Transverse colon (tissue), 4 donors: ENCODE data around the gene TTC23. TPM values are rescaled to one million over a fixed set of nuclear protein-coding genes. Genes with fewer than 3 reads are reported as not detected.

Experiments
- DNase-seq: peaks from one replicate; pipeline ENCODE4 v3.0.0-alpha.2; 2019
- H3K27ac ChIP-seq, 4 donors: fragments of 200-600 bp; sonication (generic); 2 replicates each; pipeline ENCODE4 v1.5.1; 2016 to 2018; ENCODE audit warnings: inconsistent platforms in 4 of 4
- H3K27me3 ChIP-seq: fragments of 200-600 bp; sonication (generic); 2 replicates; pipeline ENCODE4 v1.5.1; 2017; ENCODE audit warnings: inconsistent platforms
- H3K36me3 ChIP-seq, 4 donors: fragments of 200-600 bp; sonication (generic); 2 replicates each; pipeline ENCODE4 v1.5.1; 2017 to 2019; ENCODE audit warnings: inconsistent platforms in 4 of 4
- H3K4me1 ChIP-seq, 4 donors: fragments of 200-600 bp; sonication (generic); 2 replicates each; pipeline ENCODE4 v1.5.1; 2017 to 2020; ENCODE audit warnings: inconsistent platforms in 4 of 4
- H3K4me3 ChIP-seq, 4 donors: fragments of 200-600 bp; sonication (generic); 1 replicate in 1 of 4; 2 replicates in 3 of 4; pipeline versions ENCODE4 v1.5.1 to v1.6.1; 2017 to 2019; ENCODE audit warnings: inconsistent platforms in 4 of 4
- H3K9me3 ChIP-seq, 2 donors: fragments of 200-600 bp; sonication (generic); 2 replicates each; pipeline ENCODE4 v1.5.1; 2017 to 2019; ENCODE audit warnings: inconsistent platforms in 2 of 2
- CTCF ChIP-seq, 5 experiments: fragments of 200-600 bp in 3 of 5; fragments of 450-650 bp in 2 of 5; sonication (generic) in 3 of 5; IDR thresholded peaks; 1 replicate in 2 of 5; 2 replicates in 3 of 5; pipeline ENCODE4 v1.5.1; 2016 to 2017; ENCODE audit warnings: antibody characterized with exemption in 5 of 5, inconsistent platforms in 3 of 5, mild to moderate bottlenecking in 2 of 5, moderate library complexity in 1 of 5
- EP300 ChIP-seq: sonication (generic); formaldehyde crosslinking; IDR thresholded peaks from one replicate; pipeline ENCODE4 v1.6.1; 2017; ENCODE audit warnings: antibody characterized with exemption, low read depth
- POLR2A ChIP-seq: fragments of 450-650 bp; IDR thresholded peaks from one replicate; pipeline ENCODE4 v1.6.1; 2016; ENCODE audit warnings: antibody characterized with exemption, mild to moderate bottlenecking, moderate library complexity
- POLR2AphosphoS5 ChIP-seq, 3 donors: sonication (generic); formaldehyde crosslinking; IDR thresholded peaks; one replicate each; pipeline ENCODE4 v1.6.1; 2016; ENCODE audit warnings: antibody characterized with exemption in 3 of 3
- WGBS, 2 donors: methylation state at CpG; one replicate each; pipeline ENCODE4 v1.1.5; 2018; ENCODE audit warnings: low coverage in 1 of 2; 5-methylcytosine and 5-hydroxymethylcytosine counted together
- in situ Hi-C, 4 donors: fragments of 200-750 bp; cut with MboI; loops; one replicate each; pipeline versions ENCODE4 v1.15.0 to v1.15.1; 2017; ENCODE audit warnings: low sequenced_read_pairs in 3 of 4, low pct_ligation_motif_present in 1 of 4, low pct_unique_long_range_greater_than_20kb in 1 of 4
- intact Hi-C: fragments of 100-400 bp; cut with DNase I; formaldehyde crosslinking; loops from one replicate; pipeline ENCODE4 v1.15.1; 2023; ENCODE audit warnings: low total_unique reads
- total RNA-seq, 4 donors: library from RNA; depleted of rRNA; stranded (reverse); fragments of >200 nt; gene quantifications; one replicate each; pipeline ENCODE4 v1.1.0, GENCODE V29; 2016

The TTC23 gene
- total RNA-seq, 4 donors from 2014 or later, result 7.8 to 23.5 (median 12.5) TPM

GRCh38 chr15:99163271-99164062 is 85.9 kb downstream of the TTC23 start:
- WGBS, 2 donors, result 67 to 71% methylated on average over 2 to 4 of the region's 4 CpGs
- intact Hi-C loops, result no loop called here
- no peak for DNase-seq

GRCh38 chr15:99158626-99159412 is 90.6 kb downstream of the TTC23 start:
- in situ Hi-C loops (no loop called here), intact Hi-C loops (no loop called here)
- no peak for TF ChIP-seq EP300
- TF ChIP-seq POLR2A, result no peak
- no peak for TF ChIP-seq CTCF (IDR thresholded peaks at IDR 0.05)
- no peak for TF ChIP-seq POLR2AphosphoS5 (IDR thresholded peaks at IDR 0.05)
- Histone ChIP-seq H3K36me3 (peaks cover 0 to 5% (median 2%) of the 10 kb centered on the region in 4 donors), H3K9me3 (no peaks in the 10 kb centered on the region), H3K27me3 (no peaks in the 10 kb centered on the region), H3K27ac (no peak overlapping the region), H3K4me1 (peaks cover 0 to 3% (median 1%) of the 10 kb centered on the region in 4 donors), H3K4me3 (no peak overlapping the region)
- WGBS, 2 donors, result 74 to 92% methylated on average over 2 to 6 of the region's 6 CpGs
- DNase-seq, result no peak

More at GRCh38 chr15:99163271-99164062, 85.9 kb downstream of the TTC23 start:
- H3K27me3 ChIP-seq, result no peaks in the 10 kb centered on the region
- no peaks in the 10 kb centered on the region for H3K9me3 ChIP-seq
- in situ Hi-C loops, result no loop called here
- TF ChIP-seq POLR2AphosphoS5 (IDR thresholded peaks at IDR 0.05), result no peak
- TF ChIP-seq POLR2A, result no peak
- TF ChIP-seq EP300, result no peak
- TF ChIP-seq CTCF (IDR thresholded peaks at IDR 0.05), result no peak
- H3K4me1 ChIP-seq, result peaks cover 0 to 8% (median 0%) of the 10 kb centered on the region in 4 donors
- H3K27ac ChIP-seq, result peak overlapping the region in 2 of 4 donors; percentile 3 to 10
- peaks cover 0 to 4% (median 0%) of the 10 kb centered on the region in 4 donors for H3K36me3 ChIP-seq
- no peak overlapping the region for H3K4me3 ChIP-seq

GRCh38 chr15:99157456-99157855 is 91.9 kb downstream of the TTC23 start:
- 57 to 59% methylated on average over 3 of the region's 3 CpGs for WGBS, 2 donors

More at GRCh38 chr15:99157456-99157855, 91.9 kb downstream of the TTC23 start:
- DNase-seq, result no peak
- TF ChIP-seq POLR2AphosphoS5 (IDR thresholded peaks at IDR 0.05) (no peak), POLR2A (no peak), EP300 (no peak), CTCF (IDR thresholded peaks at IDR 0.05) (no peak)
- H3K27ac ChIP-seq, result peak overlapping the region in 1 of 4 donors; percentile 20
- in situ Hi-C loops, result no loop called here
- peaks cover 0 to 3% (median 1%) of the 10 kb centered on the region in 4 donors for H3K4me1 ChIP-seq
- no peaks in the 10 kb centered on the region for H3K27me3 ChIP-seq
- no peak overlapping the region for H3K4me3 ChIP-seq
- no peaks in the 10 kb centered on the region for H3K9me3 ChIP-seq
- peaks cover 0 to 5% (median 2%) of the 10 kb centered on the region in 4 donors for H3K36me3 ChIP-seq
- intact Hi-C loops, result no loop called here
